ENCODE results near the gene ACTN4. TPM values are rescaled to one million over a fixed set of nuclear protein-coding genes. Genes with fewer than 3 reads are reported as not detected.
"Not testable (repeated sequence)": the region's sequence is repeated elsewhere in the genome, so short reads cannot be mapped to it uniquely, and the experiment has no call there.

Gene ACTN4
- total RNA-seq, result 100 to 1,000 TPM in 4 of 5 donors, 10 to 100 TPM in 1; 100.0 to 201 (median 175) TPM
- total RNA-seq (2013), result 89.4 TPM
- total RNA-seq, result 85.6 to 253 (median 135) reads per million in 29 experiments

GRCh38 chr19:38647368-38647965, at the start of gene ACTN4:
Gene ACTN4, plus strand, starts transcription at chr19:38647649. Its CDS starts 97 bp downstream, at chr19:38647746.
- H3K27ac Mint-ChIP-seq, result peak within 1 kb of the TSS; percentile 81 to 85
- Histone ChIP-seq H3K27ac (ENCODE audit: low read length) (peak within 1 kb of the TSS; percentile 57), H3K36me3 (ENCODE audit: control insufficient read depth in 2 of 2, extremely low read depth in 1 of 2, insufficient read depth in 1 of 2, low read length in 1 of 2) (no peaks in the 10 kb centered on the region), H3K27me3 (replicated peaks in 1 of 2; ENCODE audit: control insufficient read depth in 2 of 2, extremely low read depth in 1 of 2, insufficient read depth in 2 of 2, low read length in 1 of 2) (peaks cover 0 to 26% of the 10 kb centered on the region in 2 experiments), H3K4me3 (ENCODE audit: control insufficient read depth in 1 of 2, extremely low read depth in 1 of 2, low read length in 1 of 2) (peak within 1 kb of the TSS; percentile 87 to 90), H3K9me3 (no peaks in the 10 kb centered on the region), H3K4me1 (ENCODE audit: control insufficient read depth in 1 of 2, extremely low read depth in 1 of 2, insufficient read depth in 2 of 2, low read length in 2 of 2) (peaks cover 21 to 45% of the 10 kb centered on the region in 2 experiments)
- ATAC-seq (replicated peaks in 1 of 4) (peak; percentile 92 to 96 (median 92)), DNase-seq (peak; percentile 97 to 100 (median 100))
- H3K9me3 Mint-ChIP-seq, result no peaks in the 10 kb centered on the region
- peaks cover 34 to 47% (median 39%) of the 10 kb centered on the region in 3 donors for H3K4me1 Mint-ChIP-seq
- H3K4me3 Mint-ChIP-seq, result peak within 1 kb of the TSS; percentile 88 to 98 (median 91)
- no peaks in the 10 kb centered on the region for H3K36me3 Mint-ChIP-seq
- CTCF ChIA-PET, result interaction anchor here in 1 of 2 donors (0.6 to 2.2 kb wide), 10 partner anchors 9 to 283 kb away, joined by 3 to 15 read pairs (median 6); partner anchors contain the start of genes ECH1, FAM98C, MRPS12 and SARS2
- POLR2A ChIA-PET, result interaction anchor here (0.6 to 0.9 kb wide), 7 partner anchors 9 to 1553 kb away, joined by 3 to 6 read pairs (median 4); no protein-coding TSS in a partner anchor
- WGBS (ENCODE audit: insufficient coverage), result under 1% methylated on average over 77 of the region's 77 CpGs
- peaks cover 9 to 25% of the 10 kb centered on the region in 2 donors for H3K27me3 Mint-ChIP-seq

GRCh38 chr19:38599722-38600121, 47.7 kb upstream of the ACTN4 start:
- no peaks in the 10 kb centered on the region for H3K9me3 Mint-ChIP-seq
- Histone ChIP-seq H3K36me3 (ENCODE audit: control insufficient read depth in 2 of 2, extremely low read depth in 1 of 2, insufficient read depth in 1 of 2, low read length in 1 of 2) (peaks cover 0 to 51% of the 10 kb centered on the region in 2 donors), H3K4me3 (ENCODE audit: control insufficient read depth in 1 of 2, extremely low read depth in 1 of 2, low read length in 1 of 2) (no peak overlapping the region), H3K9me3 (no peaks in the 10 kb centered on the region), H3K27ac (ENCODE audit: low read length) (no peak overlapping the region), H3K4me1 (ENCODE audit: control insufficient read depth in 1 of 2, extremely low read depth in 1 of 2, insufficient read depth in 2 of 2, low read length in 2 of 2) (no peaks in the 10 kb centered on the region), H3K27me3 (replicated peaks in 1 of 2; ENCODE audit: control insufficient read depth in 2 of 2, extremely low read depth in 1 of 2, insufficient read depth in 2 of 2, low read length in 1 of 2) (no peaks in the 10 kb centered on the region)
- 97% methylated on average over 6 of the region's 11 CpGs for WGBS (ENCODE audit: insufficient coverage)
- H3K27ac Mint-ChIP-seq, result no peak overlapping the region
- peaks cover 0 to 5% (median 0%) of the 10 kb centered on the region in 3 donors for H3K4me1 Mint-ChIP-seq
- H3K27me3 Mint-ChIP-seq, result no peaks in the 10 kb centered on the region
- ChIA-PET CTCF (no interaction called here), POLR2A (no interaction called here)
- ATAC-seq (replicated peaks in 1 of 4) (no peak), DNase-seq (no peak)
- no peak overlapping the region for H3K4me3 Mint-ChIP-seq
- H3K36me3 Mint-ChIP-seq, result peaks cover 35% of the 10 kb centered on the region

- H3K27me3 ChIP-seq (replicated peaks in 1 of 2; ENCODE audit: control insufficient read depth in 2 of 2, extremely low read depth in 1 of 2, insufficient read depth in 2 of 2, low read length in 1 of 2); H3K4me1 Mint-ChIP-seq; ATAC-seq (replicated peaks in 1 of 4); DNase-seq; H3K4me3 Mint-ChIP-seq; H3K4me3 ChIP-seq (ENCODE audit: control insufficient read depth in 1 of 2, extremely low read depth in 1 of 2, low read length in 1 of 2); H3K27ac Mint-ChIP-seq; H3K27me3 Mint-ChIP-seq; H3K27ac ChIP-seq (ENCODE audit: low read length); H3K4me1 ChIP-seq (ENCODE audit: control insufficient read depth in 1 of 2, extremely low read depth in 1 of 2, insufficient read depth in 2 of 2, low read length in 2 of 2); POLR2A ChIA-PET; H3K9me3 Mint-ChIP-seq; H3K9me3 ChIP-seq; CTCF ChIA-PET: not testable (repeated sequence)
- WGBS (ENCODE audit: insufficient coverage), result no CpG with 5 or more reads among the region's 5 CpGs
- H3K36me3 ChIP-seq (ENCODE audit: control insufficient read depth in 2 of 2, extremely low read depth in 1 of 2, insufficient read depth in 1 of 2, low read length in 1 of 2), result peaks cover 13 to 47% of the 10 kb centered on the region in 2 donors
- H3K36me3 Mint-ChIP-seq, result peaks cover 24% of the 10 kb centered on the region
Observed at GRCh38 chr19:38602856-38603255, 44.6 kb upstream of the ACTN4 start.

GRCh38 chr19:38606131-38606530, 41.3 kb upstream of the ACTN4 start:
- H3K4me1 ChIP-seq (ENCODE audit: control insufficient read depth in 1 of 2, extremely low read depth in 1 of 2, insufficient read depth in 2 of 2, low read length in 2 of 2), result no peaks in the 10 kb centered on the region
- H3K27me3 ChIP-seq (replicated peaks in 1 of 2; ENCODE audit: control insufficient read depth in 2 of 2, extremely low read depth in 1 of 2, insufficient read depth in 2 of 2, low read length in 1 of 2), result no peaks in the 10 kb centered on the region
- H3K4me1 Mint-ChIP-seq, result no peaks in the 10 kb centered on the region
- DNase-seq (no peak), ATAC-seq (replicated peaks in 1 of 4) (no peak)
- no peak overlapping the region for H3K4me3 ChIP-seq (ENCODE audit: control insufficient read depth in 1 of 2, extremely low read depth in 1 of 2, low read length in 1 of 2)
- peaks cover 25 to 60% of the 10 kb centered on the region in 2 donors for H3K36me3 ChIP-seq (ENCODE audit: control insufficient read depth in 2 of 2, extremely low read depth in 1 of 2, insufficient read depth in 1 of 2, low read length in 1 of 2)
- ChIA-PET CTCF (no interaction called here), POLR2A (no interaction called here)
- H3K36me3 Mint-ChIP-seq, result peaks cover 32% of the 10 kb centered on the region
- H3K9me3 ChIP-seq, result no peaks in the 10 kb centered on the region
- H3K27me3 Mint-ChIP-seq, result no peaks in the 10 kb centered on the region
- H3K27ac ChIP-seq (ENCODE audit: low read length), result no peak overlapping the region
- no peak overlapping the region for H3K4me3 Mint-ChIP-seq
- H3K9me3 Mint-ChIP-seq, result no peaks in the 10 kb centered on the region
- WGBS (ENCODE audit: insufficient coverage), result 92% methylated on average over 6 of the region's 6 CpGs
- H3K27ac Mint-ChIP-seq, result no peak overlapping the region

GRCh38 chr19:38614289-38614688, 33.2 kb upstream of the ACTN4 start:
- POLR2A ChIA-PET, result no interaction called here
- Mint-ChIP-seq H3K9me3 (no peaks in the 10 kb centered on the region), H3K4me1 (peaks cover 41 to 54% (median 48%) of the 10 kb centered on the region in 3 donors)

GRCh38 chr19:38615007-38615581, 32.4 kb upstream of the ACTN4 start:
- Mint-ChIP-seq H3K36me3 (peaks cover 39% of the 10 kb centered on the region), H3K4me1 (peaks cover 50 to 62% (median 56%) of the 10 kb centered on the region in 3 donors), H3K9me3 (no peaks in the 10 kb centered on the region), H3K27me3 (no peaks in the 10 kb centered on the region), H3K27ac (peak overlapping the region; percentile 75 to 77), H3K4me3 (peak overlapping the region; percentile 69 to 98 (median 71))
- ChIA-PET POLR2A (no interaction called here), CTCF (interaction anchor here (0.7 kb wide), 2 partner anchors 110 to 315 kb away, joined by 7 to 13 read pairs; partner anchors contain the start of genes MRPS12 (in 1 of the 2) and SARS2 (in 1 of the 2))
- DNase-seq, result no peak
- Histone ChIP-seq H3K36me3 (ENCODE audit: control insufficient read depth in 2 of 2, extremely low read depth in 1 of 2, insufficient read depth in 1 of 2, low read length in 1 of 2) (peaks cover 17 to 44% of the 10 kb centered on the region in 2 donors), H3K4me3 (ENCODE audit: control insufficient read depth in 1 of 2, extremely low read depth in 1 of 2, low read length in 1 of 2) (no peak overlapping the region), H3K27ac (ENCODE audit: low read length) (no peak overlapping the region), H3K4me1 (ENCODE audit: control insufficient read depth in 1 of 2, extremely low read depth in 1 of 2, insufficient read depth in 2 of 2, low read length in 2 of 2) (peaks cover 11 to 64% of the 10 kb centered on the region in 2 experiments), H3K9me3 (no peaks in the 10 kb centered on the region), H3K27me3 (replicated peaks in 1 of 2; ENCODE audit: control insufficient read depth in 2 of 2, extremely low read depth in 1 of 2, insufficient read depth in 2 of 2, low read length in 1 of 2) (no peaks in the 10 kb centered on the region)
- 92% methylated on average over 2 of the region's 7 CpGs for WGBS (ENCODE audit: insufficient coverage)
- ATAC-seq (replicated peaks in 1 of 4), result no peak

More at GRCh38 chr19:38614289-38614688, 33.2 kb upstream of the ACTN4 start:
- no CpG with 5 or more reads among the region's 3 CpGs for WGBS (ENCODE audit: insufficient coverage)
- CTCF ChIA-PET, result interaction anchor here in 1 of 2 donors (0.7 kb wide), 1 partner anchor 111 kb away, joined by 13 read pairs; no protein-coding TSS in a partner anchor
- DNase-seq (no peak), ATAC-seq (replicated peaks in 1 of 4) (no peak)
- Histone ChIP-seq H3K4me1 (ENCODE audit: control insufficient read depth in 1 of 2, extremely low read depth in 1 of 2, insufficient read depth in 2 of 2, low read length in 2 of 2) (peaks cover 5 to 56% of the 10 kb centered on the region in 2 experiments), H3K36me3 (ENCODE audit: control insufficient read depth in 2 of 2, extremely low read depth in 1 of 2, insufficient read depth in 1 of 2, low read length in 1 of 2) (peaks cover 22 to 52% of the 10 kb centered on the region in 2 donors), H3K27ac (ENCODE audit: low read length) (no peak overlapping the region), H3K9me3 (no peaks in the 10 kb centered on the region), H3K27me3 (replicated peaks in 1 of 2; ENCODE audit: control insufficient read depth in 2 of 2, extremely low read depth in 1 of 2, insufficient read depth in 2 of 2, low read length in 1 of 2) (no peaks in the 10 kb centered on the region), H3K4me3 (ENCODE audit: control insufficient read depth in 1 of 2, extremely low read depth in 1 of 2, low read length in 1 of 2) (no peak overlapping the region)
- Mint-ChIP-seq H3K4me3 (peak overlapping the region in 1 of 3 donors; percentile 98), H3K27me3 (no peaks in the 10 kb centered on the region), H3K36me3 (peaks cover 43% of the 10 kb centered on the region), H3K27ac (no peak overlapping the region)

Measured in T-cell (primary cell).